Activated CD4-positive, alpha-beta T cell treated with anti-CD3 and anti-CD28 coated beads, Interleukin-2, amount 50 U/mL, for 1 hour (primary cell): ENCODE data around the gene KIFC3.
"Not testable (repeated sequence)": the region's sequence is repeated elsewhere in the genome, so short reads cannot be mapped to it uniquely, and the experiment has no call there.

Source experiments
- DNase-seq: peaks from one replicate; pipeline ENCODE4 v3.0.0-alpha.2; 2020

KIFC3 gene, protein sequence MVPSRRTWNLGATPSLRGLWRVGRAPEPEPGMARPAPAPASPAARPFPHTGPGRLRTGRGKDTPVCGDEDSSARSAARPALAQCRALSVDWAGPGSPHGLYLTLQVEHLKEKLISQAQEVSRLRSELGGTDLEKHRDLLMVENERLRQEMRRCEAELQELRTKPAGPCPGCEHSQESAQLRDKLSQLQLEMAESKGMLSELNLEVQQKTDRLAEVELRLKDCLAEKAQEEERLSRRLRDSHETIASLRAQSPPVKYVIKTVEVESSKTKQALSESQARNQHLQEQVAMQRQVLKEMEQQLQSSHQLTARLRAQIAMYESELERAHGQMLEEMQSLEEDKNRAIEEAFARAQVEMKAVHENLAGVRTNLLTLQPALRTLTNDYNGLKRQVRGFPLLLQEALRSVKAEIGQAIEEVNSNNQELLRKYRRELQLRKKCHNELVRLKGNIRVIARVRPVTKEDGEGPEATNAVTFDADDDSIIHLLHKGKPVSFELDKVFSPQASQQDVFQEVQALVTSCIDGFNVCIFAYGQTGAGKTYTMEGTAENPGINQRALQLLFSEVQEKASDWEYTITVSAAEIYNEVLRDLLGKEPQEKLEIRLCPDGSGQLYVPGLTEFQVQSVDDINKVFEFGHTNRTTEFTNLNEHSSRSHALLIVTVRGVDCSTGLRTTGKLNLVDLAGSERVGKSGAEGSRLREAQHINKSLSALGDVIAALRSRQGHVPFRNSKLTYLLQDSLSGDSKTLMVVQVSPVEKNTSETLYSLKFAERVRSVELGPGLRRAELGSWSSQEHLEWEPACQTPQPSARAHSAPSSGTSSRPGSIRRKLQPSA

GRCh38 chr16:57802341-57803133, at the start of gene KIFC3:
KIFC3 (minus strand) TSS chr16:57802491; CDS start chr16:57798243, 4,248 bp downstream.
- peak; percentile 62 for DNase-seq

DNA sequence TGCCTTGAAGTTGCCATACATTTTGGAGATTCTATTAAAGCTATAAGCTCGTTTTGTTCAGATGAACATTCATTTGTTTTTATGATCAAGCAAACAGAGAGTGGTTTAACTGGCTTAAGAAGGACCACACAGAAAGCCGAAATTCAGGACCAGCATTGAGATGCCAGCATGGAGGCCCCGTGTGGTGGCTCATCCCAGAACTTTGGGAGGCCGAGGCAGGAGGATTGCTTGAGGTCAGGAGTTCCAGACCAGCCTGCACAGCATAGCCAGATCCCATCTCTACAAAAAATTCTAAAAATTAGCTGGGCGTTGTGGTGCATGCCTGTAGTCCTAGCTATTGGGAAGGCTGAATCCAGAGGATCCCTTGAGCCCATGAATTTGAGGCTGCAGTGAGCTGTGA, 45.9 kb upstream of the KIFC3 start:
- DNase-seq, result no peak

- DNase-seq, result not testable (repeated sequence)
These were observed 44.6 kb upstream of the KIFC3 start for GRCh38 chr16:57846931-57847330.

DNA sequence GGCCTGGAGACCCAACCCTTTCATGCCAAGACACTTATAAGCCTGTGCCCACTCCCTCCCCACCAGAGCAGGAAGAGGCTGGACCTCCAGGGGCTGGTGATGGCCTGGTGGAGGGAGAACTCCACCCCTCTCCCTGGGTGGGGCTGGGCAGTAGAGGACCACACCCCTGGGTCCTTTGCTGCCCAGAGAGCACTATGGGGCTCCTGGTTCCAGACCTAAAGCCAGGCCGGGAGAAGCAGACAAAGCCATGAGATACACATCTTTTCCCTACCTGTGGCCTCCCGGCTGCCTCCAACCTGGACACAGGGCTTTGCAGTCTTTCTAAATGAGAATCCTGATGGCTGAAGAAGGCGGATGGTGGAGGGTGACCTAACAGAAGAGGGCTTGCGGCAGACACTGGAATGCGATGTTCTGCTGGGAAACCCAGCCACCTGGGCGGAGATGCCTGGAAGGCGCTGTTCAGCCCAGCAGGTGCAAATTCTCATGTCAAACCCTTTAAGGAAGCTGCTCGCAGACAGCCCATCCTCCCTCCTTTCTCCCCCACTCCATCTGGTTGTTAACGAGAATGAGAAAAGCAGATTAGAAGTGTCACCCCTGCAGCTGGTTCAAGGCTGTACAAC, 43.9 kb upstream of the KIFC3 start:
- no peak for DNase-seq

DNA sequence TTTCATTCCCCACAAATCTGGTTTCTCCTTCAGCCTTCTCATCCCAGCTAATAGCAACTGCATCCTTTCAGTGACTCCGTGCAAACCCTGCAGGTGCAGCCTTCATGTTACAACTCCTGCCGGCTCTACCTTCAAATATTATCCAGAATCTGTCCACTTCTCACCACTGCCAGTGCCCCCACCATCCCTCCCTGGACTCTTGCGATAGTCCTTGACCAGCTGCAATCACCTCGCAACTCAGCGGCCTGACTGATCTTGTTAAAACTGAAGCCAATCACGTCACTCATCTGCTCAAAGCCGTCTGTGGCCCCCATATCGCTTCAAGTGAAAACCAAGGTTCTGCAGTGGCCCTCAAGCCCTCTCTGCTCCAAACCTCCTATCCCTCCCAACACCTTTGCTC, 42.8 kb upstream of the KIFC3 start:
- no peak for DNase-seq

DNA sequence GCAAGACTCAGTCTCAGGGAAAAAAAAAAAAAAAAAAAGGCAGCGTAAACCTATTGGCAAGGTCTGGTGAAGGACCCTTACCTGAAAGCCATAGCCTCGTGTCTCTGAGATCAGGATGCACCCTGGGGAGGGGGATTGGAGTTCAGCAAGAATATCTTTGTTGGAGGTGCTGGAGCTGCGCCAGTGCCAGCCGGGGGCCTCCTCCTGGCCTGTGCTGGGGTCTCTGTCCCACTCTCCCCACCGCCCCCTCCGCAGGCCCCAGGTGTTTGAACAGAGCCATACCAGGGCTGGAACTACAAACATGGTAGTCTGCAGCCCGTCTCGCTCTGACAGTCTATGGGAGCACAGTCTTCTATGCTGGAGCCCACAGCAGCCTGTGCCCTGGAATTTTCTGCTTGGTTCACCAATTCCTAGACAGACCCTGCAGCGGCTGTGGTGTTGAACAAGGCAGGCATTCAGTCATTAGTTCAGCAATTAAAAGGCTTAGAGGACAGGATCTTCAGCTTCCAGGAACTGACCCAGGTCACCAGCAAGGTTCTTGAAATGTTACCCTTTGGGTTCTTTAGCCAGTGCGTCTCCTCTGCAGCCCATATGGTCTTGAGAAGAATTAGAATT, 42.2 kb upstream of the KIFC3 start:
- no peak for DNase-seq

GRCh38 chr16:57843400-57843799, 41.1 kb upstream of the KIFC3 start:
- DNase-seq, result no peak

- DNase-seq, result no peak
These were observed 40.3 kb upstream of the KIFC3 start for GRCh38 chr16:57842601-57843000.

DNA sequence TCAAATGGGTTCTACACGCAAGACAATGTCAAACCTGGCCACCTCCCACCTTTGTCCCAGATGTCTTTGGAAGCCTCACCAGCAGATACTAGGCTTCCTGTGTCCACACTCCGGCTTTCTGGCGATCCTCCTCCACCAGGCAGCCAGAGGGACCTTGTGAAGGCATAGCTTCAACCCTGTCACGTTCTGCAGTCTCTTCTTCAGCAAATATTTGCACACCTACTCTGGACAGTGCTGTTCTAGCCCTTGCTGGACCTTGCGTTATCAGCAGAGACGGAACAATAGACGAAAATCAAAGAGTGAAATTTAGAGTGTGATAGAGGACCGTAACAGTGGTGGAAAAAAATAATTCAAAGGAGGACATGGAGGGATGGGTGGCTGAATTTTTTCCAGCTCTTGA, 38.5 kb upstream of the KIFC3 start:
- DNase-seq, result no peak

DNA sequence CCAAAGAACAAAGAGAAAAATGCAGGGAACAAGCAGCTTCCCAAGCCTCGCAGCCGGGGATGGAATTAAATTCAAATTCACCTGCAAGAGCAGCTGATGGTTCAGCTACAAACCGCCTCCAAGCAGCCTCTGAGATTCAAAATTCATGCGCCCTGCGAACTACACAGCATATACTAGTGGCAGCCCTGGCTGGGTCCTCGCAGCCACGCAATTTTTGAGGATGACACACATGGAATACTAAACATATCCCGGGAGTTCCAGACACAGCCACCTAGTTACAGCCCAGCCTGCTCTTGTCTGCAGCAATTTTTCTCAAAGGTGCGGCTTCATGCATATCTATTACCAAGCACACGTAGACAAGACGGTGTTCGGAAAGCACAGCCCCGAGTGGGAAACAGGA, 35.9 kb upstream of the KIFC3 start:
- no peak for DNase-seq

DNA sequence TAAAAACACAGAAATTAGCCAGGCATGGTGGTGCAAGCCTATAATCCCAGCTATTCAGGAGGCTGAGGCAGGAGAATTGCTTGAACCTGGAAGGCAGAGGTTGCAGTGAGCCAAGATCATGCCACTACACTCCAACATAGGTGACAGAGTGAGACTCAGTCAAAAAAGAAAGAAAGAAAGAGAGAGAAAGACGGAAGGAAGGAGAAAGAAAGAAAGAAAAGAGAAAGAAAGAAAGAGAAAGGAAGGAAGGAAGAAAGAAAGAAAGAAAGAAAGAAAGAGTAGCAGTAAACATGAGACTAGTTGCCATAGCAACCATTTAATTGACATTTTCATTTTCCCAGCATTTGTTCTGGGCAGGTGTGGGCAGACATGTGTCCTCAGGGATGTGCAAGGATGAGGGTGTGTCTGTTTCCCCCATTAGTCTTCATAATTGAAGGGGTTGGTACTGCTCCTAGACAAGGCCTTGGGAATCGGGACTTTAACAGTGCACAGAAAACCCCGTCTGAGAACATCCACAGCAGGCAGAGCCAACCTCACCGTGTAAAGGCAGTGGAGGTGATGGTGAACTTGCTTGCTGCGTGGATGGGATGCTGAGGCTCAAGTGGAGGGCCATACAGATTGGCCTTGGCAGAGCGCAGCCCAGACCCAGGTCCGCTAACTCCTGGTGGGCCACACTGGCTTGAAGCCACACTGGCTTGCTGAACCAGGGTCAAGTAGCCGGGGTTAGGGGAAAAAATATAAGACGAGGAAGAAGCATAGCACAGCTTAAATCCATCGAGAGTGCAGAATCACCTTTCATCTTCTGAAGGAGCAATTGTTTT, 35.2 kb upstream of the KIFC3 start:
- no peak for DNase-seq

- not testable (repeated sequence) for DNase-seq
These were observed 33.1 kb upstream of the KIFC3 start for GRCh38 chr16:57835439-57835838.

DNA sequence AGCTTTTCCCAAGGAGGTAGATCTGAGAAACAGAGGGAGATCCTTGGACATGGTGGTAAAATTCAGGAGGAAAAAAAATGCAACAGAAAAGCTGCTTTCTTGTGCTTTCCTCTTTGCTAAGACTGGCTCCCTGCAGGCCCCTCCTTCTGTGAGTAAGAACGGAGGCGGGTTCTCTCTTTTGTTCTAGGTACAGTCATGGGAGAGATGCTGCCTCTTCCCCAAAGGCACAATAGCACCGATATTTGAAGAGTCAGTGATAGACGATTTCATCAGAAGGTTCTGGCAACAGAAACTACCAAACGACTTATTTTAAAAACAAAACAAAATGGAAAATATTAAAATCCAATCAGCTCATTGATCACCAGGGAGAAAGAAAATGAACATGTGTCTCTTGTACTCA, 32.6 kb upstream of the KIFC3 start:
- no peak for DNase-seq

DNA sequence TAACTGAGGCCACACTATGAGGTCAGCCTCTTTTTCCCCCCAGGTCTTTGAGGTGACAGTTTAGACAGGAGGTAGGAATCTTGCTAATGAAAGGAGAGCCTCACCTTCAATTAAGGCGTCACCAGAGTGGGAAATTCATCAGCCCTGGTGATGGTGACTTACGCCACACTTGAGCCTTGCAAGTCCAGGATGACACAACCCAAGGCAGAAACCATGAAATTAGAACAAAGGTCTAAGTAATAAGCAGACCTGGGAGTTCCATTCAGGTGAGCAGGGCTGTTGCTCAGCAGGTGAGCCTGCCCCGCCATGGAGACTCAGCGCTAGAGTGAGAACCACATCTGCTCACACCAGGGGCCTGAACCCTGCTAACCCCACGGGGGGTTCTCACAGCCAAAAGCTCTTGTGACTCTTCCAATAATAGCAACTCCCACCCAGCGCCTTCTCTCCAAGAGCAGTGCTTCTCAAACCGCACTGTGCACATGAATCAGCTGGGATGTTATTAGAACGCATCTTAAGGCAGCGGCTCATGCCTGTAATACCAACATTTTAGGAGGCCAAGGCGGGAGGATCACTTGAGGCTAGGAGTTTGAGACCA, 28.7 kb upstream of the KIFC3 start:
- no peak for DNase-seq

DNA sequence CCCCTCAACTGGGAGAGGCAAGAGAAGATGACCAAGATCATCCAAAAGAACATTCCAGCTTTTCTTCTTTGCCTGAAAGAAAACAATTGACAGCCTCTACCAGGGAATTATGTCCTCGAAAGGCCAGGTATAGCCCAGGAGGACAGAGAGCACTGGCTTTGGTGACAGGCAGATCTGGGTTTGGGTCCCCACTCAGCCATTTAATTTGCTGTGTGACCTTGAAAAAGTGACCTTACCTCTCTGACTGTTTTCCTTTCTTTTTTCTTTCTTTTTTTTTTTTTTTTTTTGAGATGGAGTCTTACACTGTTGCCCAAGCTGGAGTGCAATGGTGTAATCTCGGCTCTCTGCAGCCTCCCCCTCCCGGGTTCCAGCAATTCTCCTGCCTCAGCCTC, 27.7 kb upstream of the KIFC3 start:
- no peak for DNase-seq

GRCh38 chr16:57828272-57829161, 26.2 kb upstream of the KIFC3 start:
- no peak for DNase-seq

- DNase-seq, result no peak
These were observed 24.7 kb upstream of the KIFC3 start for GRCh38 chr16:57826706-57827625.

- DNase-seq, result no peak
These were observed 23.8 kb upstream of the KIFC3 start for GRCh38 chr16:57826052-57826451.
